A673 (cell line): ENCODE measurements around the gene CDC45. TPM values are rescaled to one million over a fixed set of nuclear protein-coding genes. Genes with fewer than 3 reads are reported as not detected.

Experiments
- BruUV-seq: library from RNA; stranded (reverse); fragments of 400-500 nt; replicated peaks from 2 replicates; lab custom pipeline; 2021; lab: Mats Ljungman, UMichigan
- CTCF ChIA-PET: fragments of 300-600 bp; sonication (Branson Sonifier 250); formaldehyde crosslinking; loops from one replicate; lab custom pipeline; 2022; ENCODE audit warnings: antibody characterized with exemption; lab: Charles Lee
- POLR2A ChIA-PET: fragments of 300-600 bp; sonication (Branson Sonifier 250); formaldehyde crosslinking; loops from one replicate; lab custom pipeline; 2022; ENCODE audit warnings: antibody characterized with exemption; ENCODE audit not compliant: low non-redundant PET; lab: Charles Lee
- DNase-seq: peaks from one replicate; pipeline ENCODE4 v3.0.0-alpha.2; 2015; ENCODE audit warnings: low spot score
- H3K27ac ChIP-seq: fragments of 200-600 bp; sonication (generic); 2 replicates; pipeline ENCODE4 v1.5.1; 2016; ENCODE audit warnings: mixed run types, low read depth, mild to moderate bottlenecking, mixed read lengths, antibody characterized with exemption, low read length; ENCODE audit not compliant: poor library complexity, severe bottlenecking
- H3K27me3 ChIP-seq: fragments of 200-600 bp; sonication (generic); replicated peaks from 2 replicates; pipeline ENCODE4 v1.6.1; 2017; ENCODE audit warnings: mixed run types, low read depth, mild to moderate bottlenecking, mixed read lengths, antibody characterized with exemption, low read length; ENCODE audit not compliant: insufficient read depth, poor library complexity
- H3K36me3 ChIP-seq: fragments of 200-600 bp; sonication (generic); 2 replicates; pipeline ENCODE4 v1.6.1; 2016; ENCODE audit warnings: mixed run types, mild to moderate bottlenecking, mixed read lengths, antibody characterized with exemption, low read length; ENCODE audit not compliant: insufficient read depth, poor library complexity, severe bottlenecking
- H3K4me1 ChIP-seq: fragments of 200-600 bp; sonication (generic); 2 replicates; pipeline ENCODE4 v1.6.1; 2017; ENCODE audit warnings: mixed run types, mild to moderate bottlenecking, mixed read lengths, antibody characterized with exemption, low read length; ENCODE audit not compliant: insufficient read depth, poor library complexity, severe bottlenecking
- H3K4me3 ChIP-seq: fragments of 200-600 bp; sonication (generic); 2 replicates; pipeline ENCODE4 v1.5.1; 2016; ENCODE audit warnings: low read depth, mixed run types, mild to moderate bottlenecking, mixed read lengths, low read length; ENCODE audit not compliant: poor library complexity, severe bottlenecking
- H3K9me3 ChIP-seq: fragments of 200-600 bp; sonication (generic); 2 replicates; pipeline ENCODE4 v1.6.1; 2016; ENCODE audit warnings: mixed run types, low read depth, mild to moderate bottlenecking, mixed read lengths, antibody characterized with exemption, low read length; ENCODE audit not compliant: poor library complexity, severe bottlenecking
- CTCF ChIP-seq: fragments of 300-800, 200-600 bp; sonication (generic); conservative IDR thresholded peaks from 2 replicates; pipeline ENCODE4 v1.5.1; 2017; ENCODE audit warnings: low read depth, mild to moderate bottlenecking, antibody characterized with exemption, low read length, moderate library complexity, mixed read lengths
- EZH2 ChIP-seq: fragments of 200-600 bp; sonication (generic); IDR thresholded peaks from 2 replicates; pipeline ENCODE4 v1.6.1; 2017; ENCODE audit warnings: borderline replicate concordance, low read depth, mild to moderate bottlenecking, mixed read lengths, antibody characterized with exemption, low read length; ENCODE audit not compliant: poor library complexity, severe bottlenecking
- intact Hi-C: fragments of 100-400 bp; cut with micrococcal nuclease; formaldehyde crosslinking; loops from one replicate; pipeline ENCODE4 v1.10.0; 2022; ENCODE audit not compliant: unreplicated experiment
- total RNA-seq: library from RNA; stranded (reverse); gene quantifications from 2 replicates; pipeline ENCODE4 v1.2.3, GENCODE V29; 2021

The CDC45 gene
- total RNA-seq, 1 experiment from 2014 or later, result 79.2 TPM

- POLR2A ChIA-PET, result no interaction called here
- no peak for TF ChIP-seq CTCF
- TF ChIP-seq EZH2, result no peak
- H3K27me3 ChIP-seq, result no peaks in the 10 kb centered on the region
- no peak overlapping the region for H3K4me3 ChIP-seq
- intact Hi-C loops, result no loop called here
- DNase-seq, result no peak
- no peak overlapping the region for H3K27ac ChIP-seq
- H3K36me3 ChIP-seq, result peaks cover 41% of the 10 kb centered on the region
- H3K9me3 ChIP-seq, result no peaks in the 10 kb centered on the region
- H3K4me1 ChIP-seq, result no peaks in the 10 kb centered on the region
- CTCF ChIA-PET, result interaction anchor here (0.6 kb wide), 1 partner anchor 12 kb away, joined by 5 read pairs; no protein-coding TSS in a partner anchor
- no TSS peak for BruUV-seq
These were observed 19.6 kb downstream of the CDC45 start for GRCh38 chr22:19499236-19499879.

- Histone ChIP-seq H3K27ac (no peak overlapping the region), H3K27me3 (no peaks in the 10 kb centered on the region), H3K4me1 (no peaks in the 10 kb centered on the region), H3K36me3 (peaks cover 36% of the 10 kb centered on the region), H3K4me3 (no peak overlapping the region), H3K9me3 (no peaks in the 10 kb centered on the region)
- no peak for DNase-seq
- ChIA-PET POLR2A (no interaction called here), CTCF (interaction anchor here (0.6 kb wide), 1 partner anchor 12 kb away, joined by 5 read pairs; no protein-coding TSS in a partner anchor)
- intact Hi-C loops, result no loop called here
- no TSS peak for BruUV-seq
- no peak for TF ChIP-seq EZH2
- TF ChIP-seq CTCF, result no peak
These were observed 20.1 kb downstream of the CDC45 start for GRCh38 chr22:19499880-19500242.

- Histone ChIP-seq H3K36me3 (peaks cover 15% of the 10 kb centered on the region), H3K4me1 (no peaks in the 10 kb centered on the region), H3K27ac (no peak overlapping the region), H3K9me3 (no peaks in the 10 kb centered on the region), H3K4me3 (no peak overlapping the region), H3K27me3 (no peaks in the 10 kb centered on the region)
- TF ChIP-seq EZH2 (no peak), CTCF (no peak)
- no peak for DNase-seq
- ChIA-PET POLR2A (no interaction called here), CTCF (no interaction called here)
- no TSS peak for BruUV-seq
- intact Hi-C loops, result no loop called here
These were observed 22.3 kb downstream of the CDC45 start for GRCh38 chr22:19501897-19502447.
